Lung (tissue), 12 donors: ENCODE results near the gene SAFB2. TPM values are rescaled to one million over a fixed set of nuclear protein-coding genes. Genes with fewer than 3 reads are reported as not detected.

Experiments used
- ATAC-seq: fragments of 200-7000 bp; cut with Tn5 transposase; one replicate; pipeline ENCODE4 v1.9.1; 2020; ENCODE audit warnings: moderate number of reproducible peaks; ENCODE audit not compliant: insufficient read depth, low FRiP score
- DNase-seq, 3 donors: peaks; one replicate each; pipeline ENCODE4 v3.0.0-alpha.2; 2013 to 2017
- H3K27ac ChIP-seq, 2 donors: one replicate each; pipeline ENCODE4 v1.5.1; 2013; ENCODE audit warnings: mild to moderate bottlenecking in 2 of 2, moderate library complexity in 2 of 2, control low read depth in 1 of 2, inconsistent platforms in 1 of 2, low read depth in 1 of 2, low read length in 1 of 2
- H3K27me3 ChIP-seq, 3 donors: one replicate each; pipeline ENCODE4 v1.5.1; 2013; ENCODE audit warnings: low read length in 2 of 3; ENCODE audit not compliant: control insufficient read depth in 3 of 3, insufficient read depth in 3 of 3
- H3K36me3 ChIP-seq, 4 donors: one replicate each; pipeline ENCODE4 v1.5.1; 2013; ENCODE audit warnings: low read length in 4 of 4, mild to moderate bottlenecking in 1 of 4, moderate library complexity in 1 of 4; ENCODE audit not compliant: control insufficient read depth in 4 of 4, insufficient read depth in 4 of 4
- H3K4me1 ChIP-seq, 5 donors: one replicate each; pipeline ENCODE4 v1.5.1; 2013; ENCODE audit warnings: low read length in 5 of 5, mild to moderate bottlenecking in 2 of 5, moderate library complexity in 1 of 5; ENCODE audit not compliant: control insufficient read depth in 5 of 5, insufficient read depth in 5 of 5
- H3K4me3 ChIP-seq: one replicate; pipeline ENCODE4 v1.5.1; 2013; ENCODE audit warnings: mild to moderate bottlenecking, control low read depth, moderate library complexity
- H3K9ac ChIP-seq, 2 donors: one replicate each; pipeline ENCODE4 v1.5.1; 2013; ENCODE audit warnings: low read length in 2 of 2, control low read depth in 1 of 2; ENCODE audit not compliant: insufficient read depth in 1 of 2
- H3K9me3 ChIP-seq, 4 donors: one replicate each; pipeline ENCODE4 v1.5.1; 2013; ENCODE audit warnings: low read length in 3 of 4, mild to moderate bottlenecking in 1 of 4, moderate library complexity in 1 of 4; ENCODE audit not compliant: control insufficient read depth in 4 of 4, insufficient read depth in 3 of 4
- WGBS, 2 donors: extraction: QIAGEN DNeasy Blood & Tissue Kit; methylation state at CpG; one replicate each; pipeline ENCODE4 v1.1.7; 2013; 5-methylcytosine and 5-hydroxymethylcytosine counted together
- polyA plus RNA-seq, 2 donors: library from polyadenylated mRNA; stranded (reverse); fragments of 200-250 nt; gene quantifications; one replicate each; pipeline ENCODE4 v1.2.1, GENCODE V29; 2013
- total RNA-seq, 2 donors: library from RNA; depleted of rRNA in 1 of 2; stranded (reverse); fragments of >200 nt in 1 of 2; gene quantifications; one replicate each; pipeline ENCODE4 v1.2.1, GENCODE V29; 2014 to 2021
- TF ChIP-seq, protein P1 (sequence below): IDR thresholded peaks from 2 replicates; pipeline ENCODE4 v1.5.1; 2012; ENCODE audit warnings: mild to moderate bottlenecking; ENCODE audit errors: control extremely low read depth, extremely low read depth
- donor health status: control.
- donor health status: control.
- donor health status: Bipolar disorder and iron deficiency.
- donor health status: healthy.
- donor health status: DM: yes; HTN: yes; CAD: no.

The SAFB2 gene
- total and polyA plus RNA-seq, 4 donors, result 39.7 to 88.6 (median 68.5) TPM

DNA sequence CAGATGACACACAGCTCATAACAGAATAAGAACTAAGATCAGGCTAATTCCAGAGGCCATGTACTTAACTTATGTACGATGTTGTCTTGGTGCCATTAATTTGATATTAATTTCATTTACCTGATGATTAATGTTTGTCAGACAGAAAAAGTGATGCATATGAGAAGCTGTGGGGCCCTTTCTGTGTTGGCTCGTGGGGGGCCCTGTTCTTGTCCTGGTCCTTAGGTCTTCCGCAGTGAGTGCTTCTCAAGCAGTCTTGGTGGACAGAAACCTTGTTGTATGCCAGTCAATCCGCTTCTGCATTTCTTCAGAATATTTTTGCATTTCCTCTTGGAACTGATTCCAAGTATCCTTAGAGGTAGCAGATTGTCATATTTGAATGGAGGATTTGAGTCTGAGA is 20.5 kb upstream of the SAFB2 start:
- DNase-seq (no peak), ATAC-seq (no peak)
- H3K4me3 ChIP-seq, result no peak overlapping the region
- H3K9ac ChIP-seq, result no peak overlapping the region
- 91 to 94% methylated on average over 4 of the region's 4 CpGs for WGBS, 2 donors
- H3K27ac ChIP-seq, result no peak overlapping the region
- H3K27me3 ChIP-seq, result no peaks in the 10 kb centered on the region
- peaks cover 33 to 56% (median 39%) of the 10 kb centered on the region in 4 donors for H3K36me3 ChIP-seq
- TF ChIP-seq, protein P1, sequence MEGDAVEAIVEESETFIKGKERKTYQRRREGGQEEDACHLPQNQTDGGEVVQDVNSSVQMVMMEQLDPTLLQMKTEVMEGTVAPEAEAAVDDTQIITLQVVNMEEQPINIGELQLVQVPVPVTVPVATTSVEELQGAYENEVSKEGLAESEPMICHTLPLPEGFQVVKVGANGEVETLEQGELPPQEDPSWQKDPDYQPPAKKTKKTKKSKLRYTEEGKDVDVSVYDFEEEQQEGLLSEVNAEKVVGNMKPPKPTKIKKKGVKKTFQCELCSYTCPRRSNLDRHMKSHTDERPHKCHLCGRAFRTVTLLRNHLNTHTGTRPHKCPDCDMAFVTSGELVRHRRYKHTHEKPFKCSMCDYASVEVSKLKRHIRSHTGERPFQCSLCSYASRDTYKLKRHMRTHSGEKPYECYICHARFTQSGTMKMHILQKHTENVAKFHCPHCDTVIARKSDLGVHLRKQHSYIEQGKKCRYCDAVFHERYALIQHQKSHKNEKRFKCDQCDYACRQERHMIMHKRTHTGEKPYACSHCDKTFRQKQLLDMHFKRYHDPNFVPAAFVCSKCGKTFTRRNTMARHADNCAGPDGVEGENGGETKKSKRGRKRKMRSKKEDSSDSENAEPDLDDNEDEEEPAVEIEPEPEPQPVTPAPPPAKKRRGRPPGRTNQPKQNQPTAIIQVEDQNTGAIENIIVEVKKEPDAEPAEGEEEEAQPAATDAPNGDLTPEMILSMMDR, result no peak
- H3K9me3 ChIP-seq, result no peaks in the 10 kb centered on the region
- H3K4me1 ChIP-seq, result peaks cover 0 to 5% (median 0%) of the 10 kb centered on the region in 5 donors

DNA sequence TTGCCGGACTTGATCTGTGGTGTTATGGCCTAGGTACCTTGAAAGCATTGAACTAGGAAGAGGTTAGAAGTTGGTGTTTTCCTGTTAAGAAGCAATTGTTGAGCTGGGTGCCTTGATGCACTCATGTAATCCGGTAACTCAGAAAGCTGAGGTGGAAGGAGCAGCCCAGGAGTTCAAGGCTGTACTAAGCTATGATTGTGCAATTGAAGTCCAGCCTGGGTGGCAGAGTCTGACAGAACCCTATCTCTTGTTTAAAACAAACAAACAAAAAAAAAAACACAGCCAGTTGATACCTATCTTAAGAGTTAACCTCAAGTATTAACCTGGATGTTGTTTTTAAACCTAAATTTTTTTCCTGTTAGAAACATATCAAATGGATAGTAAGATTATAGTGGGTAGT is 19.6 kb upstream of the SAFB2 start:
- Histone ChIP-seq H3K9me3 (no peaks in the 10 kb centered on the region), H3K4me1 (peaks cover 0 to 4% (median 0%) of the 10 kb centered on the region in 5 donors), H3K36me3 (peaks cover 28 to 49% (median 38%) of the 10 kb centered on the region in 4 donors), H3K4me3 (no peak overlapping the region), H3K27me3 (no peaks in the 10 kb centered on the region), H3K27ac (no peak overlapping the region), H3K9ac (no peak overlapping the region)
- no peak for DNase-seq
- TF ChIP-seq, protein P1, result no peak
- no peak for ATAC-seq
- WGBS, 2 donors, result 88 to 89% methylated on average over 2 of the region's 2 CpGs

DNA sequence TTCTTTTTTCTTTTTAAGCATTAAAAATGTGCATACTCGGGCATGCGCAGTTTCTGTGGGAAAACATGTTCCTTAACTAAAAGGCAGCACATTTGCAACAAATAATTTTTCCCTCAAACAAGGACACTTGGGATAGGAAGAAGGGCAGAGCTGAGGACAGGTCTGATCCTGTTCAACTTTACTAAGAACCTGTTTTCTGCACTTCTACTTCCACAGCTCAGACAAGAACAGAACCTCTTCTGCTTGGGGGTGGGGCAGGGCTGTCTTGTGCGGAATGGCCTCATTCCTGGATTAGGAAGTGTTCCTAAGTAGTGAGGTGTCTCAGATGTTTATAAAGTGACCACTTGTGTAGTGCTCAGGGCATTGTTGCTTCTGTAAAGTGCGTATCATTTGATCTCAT is 18.6 kb upstream of the SAFB2 start:
- WGBS, 2 donors, result 86 to 91% methylated on average over 4 of the region's 4 CpGs
- DNase-seq, result no peak

More for the DNA sequence above, 18.6 kb upstream of the SAFB2 start:
- Histone ChIP-seq H3K9me3 (no peaks in the 10 kb centered on the region), H3K4me3 (no peak overlapping the region), H3K4me1 (peaks cover 0 to 4% (median 1%) of the 10 kb centered on the region in 5 donors), H3K27me3 (no peaks in the 10 kb centered on the region), H3K36me3 (peaks cover 19 to 40% (median 30%) of the 10 kb centered on the region in 4 donors), H3K27ac (no peak overlapping the region), H3K9ac (no peak overlapping the region)
- TF ChIP-seq, protein P1, result no peak
- no peak for ATAC-seq
